GM18498 (cell line): Measurements from ENCODE around the gene TTF1.
A peak's percentile ranks its signal among the peaks of the same experiment; 100 is the strongest.

ENCODE experiments used
- ATAC-seq: cut with Tn5 transposase; IDR thresholded peaks from one replicate; pipeline ENCODE4 v1.9.1; 2021; ENCODE audit warnings: mild to moderate bottlenecking, moderate library complexity; ENCODE audit not compliant: unreplicated experiment

The TTF1 gene

GRCh38 chr9:132406554-132407122 is at the start of gene TTF1:
Gene TTF1 (minus strand): TSS chr9:132406840. CDS start chr9:132402821, 4,019 bp downstream.
- peak; percentile 86 for ATAC-seq

GRCh38 chr9:132456241-132456640 is 49.6 kb upstream of the TTF1 start:
- no peak for ATAC-seq

- ATAC-seq, result no peak
These were observed 44.6 kb upstream of the TTF1 start for GRCh38 chr9:132451276-132451675.

- ATAC-seq, result no peak
These were observed 41.3 kb upstream of the TTF1 start for GRCh38 chr9:132447902-132448301.

GRCh38 chr9:132447346-132447745 is 40.7 kb upstream of the TTF1 start:
- ATAC-seq, result no peak

GRCh38 chr9:132446887-132447286 is 40.2 kb upstream of the TTF1 start:
- no peak for ATAC-seq

- ATAC-seq, result no peak
These were observed 37.4 kb upstream of the TTF1 start for GRCh38 chr9:132443951-132444607.

- no peak for ATAC-seq
These were observed 34.8 kb upstream of the TTF1 start for GRCh38 chr9:132441404-132441803.

- no peak for ATAC-seq
These were observed 34.1 kb upstream of the TTF1 start for GRCh38 chr9:132440735-132441134.

GRCh38 chr9:132439153-132439552 is 32.5 kb upstream of the TTF1 start:
- ATAC-seq, result no peak

- ATAC-seq, result no peak
These were observed 28.2 kb upstream of the TTF1 start for GRCh38 chr9:132434881-132435280.

GRCh38 chr9:132430998-132431397 is 24.4 kb upstream of the TTF1 start:
- no peak for ATAC-seq

- no peak for ATAC-seq
These were observed 20.2 kb upstream of the TTF1 start for GRCh38 chr9:132426639-132427414.

GRCh38 chr9:132425675-132426062 is 19.0 kb upstream of the TTF1 start:
- ATAC-seq, result no peak

GRCh38 chr9:132424857-132425674 is 18.4 kb upstream of the TTF1 start:
- ATAC-seq, result no peak

- ATAC-seq, result no peak
These were observed 16.9 kb upstream of the TTF1 start for GRCh38 chr9:132423503-132423902.

- ATAC-seq, result no peak
These were observed 15.9 kb upstream of the TTF1 start for GRCh38 chr9:132422574-132422973.

- ATAC-seq, result no peak
These were observed 12.2 kb upstream of the TTF1 start for GRCh38 chr9:132418726-132419363.

GRCh38 chr9:132415181-132415580 is 8.5 kb upstream of the TTF1 start:
- no peak for ATAC-seq

- ATAC-seq, result no peak
These were observed 8.1 kb upstream of the TTF1 start for GRCh38 chr9:132414731-132415130.

GRCh38 chr9:132413926-132414325 is 7.3 kb upstream of the TTF1 start:
- ATAC-seq, result no peak
